Calu3 (cell line): ENCODE measurements around the gene SLC35G2. TPM values are rescaled to one million over a fixed set of nuclear protein-coding genes. Genes with fewer than 3 reads are reported as not detected.
A peak's percentile ranks its signal among the peaks of the same experiment; 100 is the strongest.
"Not testable (repeated sequence)": the region's sequence is repeated elsewhere in the genome, so short reads cannot be mapped to it uniquely, and the experiment has no call there.

Experiments used
- BruUV-seq: library from RNA; stranded (reverse); fragments of 400-500 nt; replicated peaks from 2 replicates; lab custom pipeline; 2021; lab: Mats Ljungman, UMichigan
- CTCF ChIA-PET: fragments of 300-600 bp; sonication (Branson Sonifier 250); formaldehyde crosslinking; loops from one replicate; lab custom pipeline; 2022; ENCODE audit warnings: antibody characterized with exemption; lab: Charles Lee
- DNase-seq: peaks from one replicate; pipeline ENCODE4 v3.0.0; 2022
- H3K27ac Mint-ChIP-seq: one replicate; pipeline ENCODE4 v1.8.0; 2022; ENCODE audit warnings: mixed read lengths; ENCODE audit not compliant: unreplicated experiment
- H3K27me3 Mint-ChIP-seq: one replicate; pipeline ENCODE4 v1.8.0; 2022; ENCODE audit warnings: mixed read lengths; ENCODE audit not compliant: unreplicated experiment
- H3K36me3 Mint-ChIP-seq: one replicate; pipeline ENCODE4 v1.8.0; 2022; ENCODE audit warnings: mild to moderate bottlenecking, moderate library complexity, mixed read lengths; ENCODE audit not compliant: insufficient read depth, unreplicated experiment
- H3K4me1 Mint-ChIP-seq: one replicate; pipeline ENCODE4 v1.8.0; 2022; ENCODE audit warnings: mild to moderate bottlenecking, low read depth, mixed read lengths; ENCODE audit not compliant: unreplicated experiment
- H3K4me3 Mint-ChIP-seq: one replicate; pipeline ENCODE4 v1.8.0; 2022; ENCODE audit warnings: mild to moderate bottlenecking, low read depth, moderate library complexity, mixed read lengths; ENCODE audit not compliant: unreplicated experiment
- H3K9me3 Mint-ChIP-seq: one replicate; pipeline ENCODE4 v1.8.0; 2022; ENCODE audit warnings: low read depth, mixed read lengths; ENCODE audit not compliant: unreplicated experiment
- intact Hi-C: fragments of 100-400 bp; cut with micrococcal nuclease; formaldehyde crosslinking; loops from one replicate; pipeline ENCODE4 v1.10.0; 2022; ENCODE audit not compliant: unreplicated experiment
- total RNA-seq: library from RNA; stranded (reverse); gene quantifications from 2 replicates; pipeline ENCODE4 v1.2.3, GENCODE V29; 2022
- TF ChIP-seq, protein P1 (sequence below): fragments of 200-600 bp; IDR thresholded peaks from one replicate; pipeline ENCODE4 v1.8.0; 2022; ENCODE audit warnings: antibody characterized with exemption; ENCODE audit not compliant: unreplicated experiment

The SLC35G2 gene
- total RNA-seq, 1 experiment from 2014 or later: 31.4 TPM

DNA sequence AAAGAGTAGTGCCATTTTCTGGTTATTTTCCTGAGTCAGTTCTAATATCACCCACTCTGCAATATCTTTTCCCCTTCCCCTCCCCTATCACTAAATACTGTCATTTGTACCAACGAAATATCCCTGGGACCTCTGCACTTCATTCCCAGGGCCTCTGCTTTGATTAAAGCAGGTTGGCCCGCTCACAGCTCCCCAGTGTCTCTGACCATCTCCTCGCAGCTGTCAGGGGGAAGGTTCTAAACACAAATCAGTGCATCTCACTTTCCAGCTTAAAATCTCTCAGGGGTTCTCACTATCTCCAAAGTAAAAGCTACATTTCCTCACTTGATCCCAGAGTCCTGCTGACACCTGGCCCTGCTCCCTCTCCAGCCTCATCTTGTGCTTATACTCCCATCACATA lies 28.1 kb upstream of the SLC35G2 start:
- Mint-ChIP-seq H3K36me3 (no peaks in the 10 kb centered on the region), H3K9me3 (no peaks in the 10 kb centered on the region), H3K27me3 (no peaks in the 10 kb centered on the region), H3K4me3 (no peak overlapping the region), H3K4me1 (peaks cover 18% of the 10 kb centered on the region), H3K27ac (no peak overlapping the region)
- intact Hi-C loops: no loop called here
- TF ChIP-seq, protein P1, sequence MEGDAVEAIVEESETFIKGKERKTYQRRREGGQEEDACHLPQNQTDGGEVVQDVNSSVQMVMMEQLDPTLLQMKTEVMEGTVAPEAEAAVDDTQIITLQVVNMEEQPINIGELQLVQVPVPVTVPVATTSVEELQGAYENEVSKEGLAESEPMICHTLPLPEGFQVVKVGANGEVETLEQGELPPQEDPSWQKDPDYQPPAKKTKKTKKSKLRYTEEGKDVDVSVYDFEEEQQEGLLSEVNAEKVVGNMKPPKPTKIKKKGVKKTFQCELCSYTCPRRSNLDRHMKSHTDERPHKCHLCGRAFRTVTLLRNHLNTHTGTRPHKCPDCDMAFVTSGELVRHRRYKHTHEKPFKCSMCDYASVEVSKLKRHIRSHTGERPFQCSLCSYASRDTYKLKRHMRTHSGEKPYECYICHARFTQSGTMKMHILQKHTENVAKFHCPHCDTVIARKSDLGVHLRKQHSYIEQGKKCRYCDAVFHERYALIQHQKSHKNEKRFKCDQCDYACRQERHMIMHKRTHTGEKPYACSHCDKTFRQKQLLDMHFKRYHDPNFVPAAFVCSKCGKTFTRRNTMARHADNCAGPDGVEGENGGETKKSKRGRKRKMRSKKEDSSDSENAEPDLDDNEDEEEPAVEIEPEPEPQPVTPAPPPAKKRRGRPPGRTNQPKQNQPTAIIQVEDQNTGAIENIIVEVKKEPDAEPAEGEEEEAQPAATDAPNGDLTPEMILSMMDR: no peak
- no TSS peak for BruUV-seq
- CTCF ChIA-PET: no interaction called here
- no peak for DNase-seq

DNA sequence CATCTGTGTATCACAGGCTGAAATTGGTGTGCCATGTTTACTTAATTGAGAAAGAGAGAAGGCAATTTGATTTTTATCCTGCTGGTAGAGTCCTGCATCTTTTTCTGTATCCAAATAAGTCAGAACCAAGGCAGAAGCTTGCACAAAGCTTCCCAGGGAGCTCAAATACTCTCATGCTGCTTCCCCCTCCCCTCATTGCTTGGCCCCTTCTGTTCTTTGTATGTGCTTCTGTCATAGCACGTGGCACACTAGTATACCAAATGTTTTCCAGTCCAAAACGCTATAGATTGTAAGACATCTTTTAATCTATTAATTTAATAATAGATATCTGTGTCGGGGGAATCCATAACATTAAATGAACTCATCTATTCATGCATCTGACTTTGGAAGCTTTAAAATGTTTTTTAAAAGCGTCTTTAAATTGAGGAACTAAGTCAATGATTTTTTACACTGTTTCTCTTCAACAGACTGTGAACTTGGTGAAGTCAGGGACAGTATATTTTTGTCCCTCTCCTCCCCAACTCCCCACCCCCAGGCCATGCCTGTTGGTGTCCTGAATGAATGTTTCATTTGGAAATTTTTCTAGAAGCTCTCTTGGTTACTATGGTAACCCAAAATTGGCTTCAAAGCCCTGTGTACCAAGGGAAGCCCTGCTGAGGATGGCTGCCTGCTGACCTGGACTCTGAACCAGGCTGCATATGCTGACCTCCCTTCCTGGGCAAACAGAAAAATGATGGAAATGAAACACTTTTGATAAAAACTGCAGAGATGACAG lies 26.2 kb upstream of the SLC35G2 start:
- TF ChIP-seq, protein P1: no peak
- Mint-ChIP-seq H3K4me1 (no peaks in the 10 kb centered on the region), H3K27me3 (no peaks in the 10 kb centered on the region), H3K9me3 (no peaks in the 10 kb centered on the region), H3K27ac (no peak overlapping the region), H3K36me3 (no peaks in the 10 kb centered on the region), H3K4me3 (no peak overlapping the region)
- CTCF ChIA-PET: interaction anchor here (0.6 to 1.1 kb wide), 2 partner anchors 41 to 46 kb away, joined by 3 read pairs; partner anchors contain the start of gene STAG1
- no peak for DNase-seq
- intact Hi-C loops: no loop called here
- no TSS peak for BruUV-seq

DNA sequence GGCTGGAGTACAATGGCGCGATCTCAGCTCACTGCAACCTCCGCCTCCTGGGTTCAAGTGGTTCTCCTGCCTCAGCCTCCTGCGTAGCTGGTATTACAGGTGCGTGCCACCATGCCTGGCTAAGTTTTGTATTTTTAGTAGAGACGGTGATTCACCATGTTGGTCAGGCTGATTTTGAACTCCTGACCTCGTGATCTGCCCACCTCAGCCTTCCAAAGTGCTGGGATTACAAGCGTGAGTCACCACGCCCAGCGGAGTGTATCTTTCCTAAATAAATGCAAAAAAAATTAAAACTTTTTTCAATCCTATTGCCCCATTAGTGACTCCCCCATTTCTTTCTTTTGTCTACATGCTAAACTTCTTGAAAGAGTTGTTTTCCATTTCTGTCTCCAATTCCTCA lies 17.8 kb upstream of the SLC35G2 start:
- peak; percentile 29 for DNase-seq
- peak overlapping the region; percentile 98 for H3K27ac Mint-ChIP-seq
- peaks cover 36% of the 10 kb centered on the region for H3K4me1 Mint-ChIP-seq
- H3K27me3 Mint-ChIP-seq, H3K9me3 Mint-ChIP-seq, BruUV-seq, H3K36me3 Mint-ChIP-seq, intact Hi-C loops: not testable (repeated sequence)
- CTCF ChIA-PET: interaction anchor here (0.8 kb wide), 1 partner anchor 435 kb away, joined by 6 read pairs; no protein-coding TSS in a partner anchor
- H3K4me3 Mint-ChIP-seq: peak overlapping the region; percentile 64

DNA sequence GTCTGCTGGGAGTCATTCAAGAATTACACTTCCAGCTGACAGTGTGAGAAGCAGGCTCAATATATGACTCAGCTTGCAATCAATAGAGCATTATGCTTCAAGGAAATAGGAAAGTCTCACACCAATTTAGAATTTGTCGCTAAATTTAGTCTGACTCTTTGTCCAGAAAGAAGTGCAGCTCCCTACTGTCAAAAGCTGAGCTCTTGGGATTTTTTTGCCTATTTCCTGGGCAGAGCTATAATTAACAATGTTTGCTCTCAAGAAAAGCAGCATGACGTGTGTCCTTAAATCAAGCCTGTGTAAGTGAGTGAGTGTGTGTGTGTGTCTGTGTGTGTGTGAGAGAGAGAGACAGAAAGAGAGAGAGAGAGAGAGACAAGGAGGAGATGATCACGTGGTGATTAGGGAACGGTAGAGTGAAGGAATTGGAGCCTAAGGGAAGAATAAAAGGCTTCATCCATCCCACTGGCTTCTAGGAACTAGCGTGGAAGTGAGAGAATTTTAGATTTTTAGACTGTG lies 16.4 kb upstream of the SLC35G2 start:
- no peaks in the 10 kb centered on the region for H3K27me3 Mint-ChIP-seq
- H3K36me3 Mint-ChIP-seq: peaks cover 9% of the 10 kb centered on the region
- peak overlapping the region; percentile 98 for H3K27ac Mint-ChIP-seq
- H3K4me1 Mint-ChIP-seq: peaks cover 36% of the 10 kb centered on the region
- H3K9me3 Mint-ChIP-seq: peaks cover 3% of the 10 kb centered on the region
- CTCF ChIA-PET: interaction anchor here (0.7 to 1.5 kb wide), 7 partner anchors 15 to 212 kb away, joined by 3 to 14 read pairs (median 5); partner anchors contain the start of genes NCK1 and STAG1
- intact Hi-C loops: loop anchor here (1.0 kb wide), 1 partner anchor 16 kb away; no protein-coding TSS in a partner anchor
- TF ChIP-seq, protein P1: no peak
- peak overlapping the region; percentile 64 for H3K4me3 Mint-ChIP-seq
- DNase-seq: peak; percentile 67
- BruUV-seq: no TSS peak
